D721Med (cell line): Measurements from ENCODE around the gene SCRG1.

ENCODE experiments used
- DNase-seq: peaks from one replicate; pipeline ENCODE4 v3.0.0; 2011; ENCODE audit warnings: low spot score; ENCODE audit not compliant: insufficient read length
- FAIRE-seq: peaks from 2 replicates; lab custom pipeline; 2011; peaks lifted over from hg19 to GRCh38; lab: Jason Lieb, UNC
- TF ChIP-seq, protein P1 (sequence below): IDR thresholded peaks from 2 replicates; pipeline ENCODE4 v1.5.1; 2012; ENCODE audit warnings: mild to moderate bottlenecking, control low read depth; ENCODE audit not compliant: insufficient read depth; ENCODE audit errors: missing control alignments

SCRG1 gene

DNA sequence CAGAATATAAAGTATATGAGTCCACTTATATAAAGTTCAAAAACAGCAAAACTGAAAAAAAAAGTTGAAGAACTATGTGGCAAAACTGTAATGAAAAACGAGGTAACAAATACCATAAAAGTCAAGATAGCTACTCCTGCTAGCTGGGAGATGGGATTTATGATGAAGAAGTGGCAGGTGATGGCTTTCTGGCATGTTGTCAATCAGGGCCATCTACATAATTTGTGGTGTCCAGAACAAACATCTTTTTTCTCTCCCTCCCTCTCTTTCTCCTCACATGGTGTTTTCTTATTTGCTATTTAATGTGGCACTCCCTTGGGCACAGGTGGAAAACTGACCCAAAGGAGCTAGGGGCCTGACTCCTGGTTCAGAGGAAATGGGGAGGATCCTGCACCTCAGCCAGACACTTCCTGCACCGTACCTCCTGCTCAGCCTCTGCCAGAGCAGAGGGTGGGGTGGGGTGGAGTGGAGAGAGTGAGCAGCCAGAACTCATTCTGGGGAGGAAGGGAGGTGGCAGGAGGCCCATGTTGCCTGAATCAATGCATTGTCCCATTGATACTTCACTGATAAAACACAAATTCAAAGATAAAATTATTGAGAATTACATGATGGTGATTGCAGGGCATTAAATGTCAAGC, 33.4 kb downstream of the SCRG1 start:
- TF ChIP-seq, protein P1, sequence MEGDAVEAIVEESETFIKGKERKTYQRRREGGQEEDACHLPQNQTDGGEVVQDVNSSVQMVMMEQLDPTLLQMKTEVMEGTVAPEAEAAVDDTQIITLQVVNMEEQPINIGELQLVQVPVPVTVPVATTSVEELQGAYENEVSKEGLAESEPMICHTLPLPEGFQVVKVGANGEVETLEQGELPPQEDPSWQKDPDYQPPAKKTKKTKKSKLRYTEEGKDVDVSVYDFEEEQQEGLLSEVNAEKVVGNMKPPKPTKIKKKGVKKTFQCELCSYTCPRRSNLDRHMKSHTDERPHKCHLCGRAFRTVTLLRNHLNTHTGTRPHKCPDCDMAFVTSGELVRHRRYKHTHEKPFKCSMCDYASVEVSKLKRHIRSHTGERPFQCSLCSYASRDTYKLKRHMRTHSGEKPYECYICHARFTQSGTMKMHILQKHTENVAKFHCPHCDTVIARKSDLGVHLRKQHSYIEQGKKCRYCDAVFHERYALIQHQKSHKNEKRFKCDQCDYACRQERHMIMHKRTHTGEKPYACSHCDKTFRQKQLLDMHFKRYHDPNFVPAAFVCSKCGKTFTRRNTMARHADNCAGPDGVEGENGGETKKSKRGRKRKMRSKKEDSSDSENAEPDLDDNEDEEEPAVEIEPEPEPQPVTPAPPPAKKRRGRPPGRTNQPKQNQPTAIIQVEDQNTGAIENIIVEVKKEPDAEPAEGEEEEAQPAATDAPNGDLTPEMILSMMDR, result no peak
- DNase-seq (no peak), FAIRE-seq (no peak)

DNA sequence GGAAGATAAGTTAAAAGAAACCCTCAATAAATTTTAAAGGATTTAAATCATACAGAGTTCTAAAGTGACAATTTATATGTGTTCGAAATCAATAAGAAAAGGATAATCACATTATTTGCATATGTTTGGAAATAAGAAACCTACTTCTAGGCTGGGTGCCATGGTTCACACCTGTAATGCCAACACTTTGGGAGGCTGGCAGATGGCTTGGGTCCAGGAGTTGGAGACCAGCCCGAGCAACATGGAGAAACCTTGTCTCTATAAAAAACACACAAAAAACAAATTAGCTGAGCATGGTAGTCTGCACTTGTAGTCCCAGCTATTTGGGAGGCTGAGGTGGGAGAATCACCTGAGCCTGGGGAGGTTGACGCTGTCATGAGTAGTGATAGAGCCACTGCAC, 36.2 kb downstream of the SCRG1 start:
- TF ChIP-seq, protein P1, result no peak
- no peak for DNase-seq
- no peak for FAIRE-seq

DNA sequence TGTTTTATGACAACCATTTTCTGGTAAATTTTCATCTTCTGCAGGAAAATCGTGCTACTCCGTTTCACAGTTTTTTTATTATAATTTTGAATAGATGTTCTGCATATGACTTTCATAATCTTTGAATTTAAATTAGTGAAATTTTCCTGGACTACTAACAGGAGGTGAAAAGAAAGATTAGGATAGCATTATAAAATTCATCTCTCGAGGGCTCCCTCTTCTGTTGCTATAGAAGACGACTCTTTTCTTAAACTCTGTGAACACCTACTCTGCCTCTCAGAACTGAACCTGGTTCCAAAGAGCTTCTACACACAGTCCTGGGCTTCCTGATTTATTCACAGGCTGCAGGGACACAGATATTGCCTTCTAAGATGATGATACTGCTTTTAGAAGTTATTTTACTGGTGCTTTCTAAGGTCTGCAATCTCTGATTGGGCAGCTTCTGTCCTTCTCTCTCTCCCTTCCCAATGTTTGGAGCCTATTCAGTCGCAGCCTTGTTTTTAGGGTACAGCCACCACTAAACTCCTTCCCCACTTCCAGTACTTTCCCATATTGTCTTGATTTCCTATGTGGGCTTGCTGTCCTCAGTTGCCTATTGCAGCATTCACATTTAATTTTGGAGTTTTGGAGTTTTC, 38.2 kb downstream of the SCRG1 start:
- FAIRE-seq (no peak), DNase-seq (no peak)
- TF ChIP-seq, protein P1, result peak; percentile 40

DNA sequence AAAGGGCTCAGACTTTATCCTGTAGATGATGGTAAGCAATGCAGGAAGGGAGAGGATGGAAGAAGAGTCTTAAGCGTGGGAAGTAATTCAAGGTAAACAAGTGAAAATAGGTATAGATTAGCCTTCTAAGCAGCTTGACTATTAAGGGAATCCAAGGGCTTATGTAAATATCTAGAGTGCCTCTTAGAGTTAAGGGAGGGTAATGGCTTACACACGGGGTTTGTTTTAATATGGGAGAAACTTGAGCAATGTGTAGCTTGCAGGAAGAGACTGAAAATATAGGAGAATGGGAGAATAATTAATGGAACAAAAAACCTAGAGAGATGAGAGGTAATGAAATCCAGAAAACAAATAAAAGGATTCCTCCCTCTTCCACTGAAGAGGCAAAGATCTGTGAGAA, 41.0 kb downstream of the SCRG1 start:
- FAIRE-seq (peak; percentile 92), DNase-seq (no peak)
- TF ChIP-seq, protein P1, result peak; percentile 28

DNA sequence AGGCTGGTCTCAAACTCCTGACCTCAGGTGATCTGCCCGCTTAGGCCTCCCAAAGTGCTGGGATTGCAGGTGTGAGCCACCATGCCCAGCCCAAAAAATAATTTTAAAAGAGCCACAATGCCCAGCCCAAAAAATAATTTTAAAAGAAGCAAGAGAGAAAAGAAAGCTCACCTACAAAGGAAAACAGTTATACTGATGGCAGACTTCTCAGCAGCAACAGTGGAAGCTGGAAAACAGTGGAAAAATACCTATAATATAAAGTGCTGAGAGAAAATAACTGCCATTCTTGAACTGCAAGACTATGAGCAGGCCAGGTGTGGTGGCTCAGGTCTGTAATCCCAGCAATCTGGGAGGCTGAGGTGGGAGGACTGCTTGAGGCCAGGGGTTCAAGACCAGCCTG, 51.4 kb downstream of the SCRG1 start:
- FAIRE-seq, result no peak
- no peak for DNase-seq
- TF ChIP-seq, protein P1, result no peak

DNA sequence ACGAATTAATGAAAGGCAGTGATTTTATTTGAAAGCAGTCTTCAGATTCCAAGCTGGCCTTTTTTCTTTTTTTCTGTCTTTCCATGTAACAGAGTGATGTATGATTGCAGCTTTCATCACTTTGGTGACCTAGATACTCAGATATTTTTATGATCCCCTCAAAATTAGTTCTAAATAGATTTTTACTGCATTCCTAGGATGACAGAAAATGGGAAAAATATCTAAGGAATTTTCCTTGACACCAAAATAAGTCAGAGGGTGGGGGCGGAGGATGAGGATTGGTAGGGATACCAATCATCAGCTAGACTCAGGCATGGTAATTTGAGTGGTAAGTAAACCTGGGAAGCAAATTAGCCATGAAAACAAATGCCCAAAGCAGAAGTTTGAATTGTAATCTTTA, 52.8 kb downstream of the SCRG1 start:
- FAIRE-seq (no peak), DNase-seq (no peak)
- TF ChIP-seq, protein P1, result no peak

DNA sequence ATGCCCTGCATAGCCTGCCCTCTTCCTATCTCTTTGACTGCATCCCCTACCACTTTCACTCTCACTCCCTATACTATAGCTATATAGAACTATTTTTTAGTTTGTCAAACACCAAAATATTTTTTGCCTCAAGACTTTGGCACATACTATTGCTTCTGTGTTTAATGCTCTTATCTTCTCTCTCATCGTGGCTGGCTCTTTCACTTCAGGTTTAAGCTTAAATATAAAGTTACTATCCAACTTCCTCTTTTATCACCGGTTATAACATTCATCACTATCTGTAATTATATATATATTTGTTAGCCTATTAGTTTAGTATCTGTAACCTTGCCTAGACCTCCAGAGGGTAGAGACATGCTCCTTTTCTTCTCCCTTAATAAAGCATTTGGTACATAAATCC, 53.3 kb downstream of the SCRG1 start:
- FAIRE-seq (no peak), DNase-seq (no peak)
- TF ChIP-seq, protein P1, result no peak
